NT2/D1 (cell line): ENCODE measurements around the gene PRR36.

Source experiments
- YY1 ChIP-seq: IDR thresholded peaks from 2 replicates; pipeline ENCODE4 v1.6.1; 2011; ENCODE audit not compliant: insufficient read length, insufficient read depth
- ZNF274 ChIP-seq: IDR thresholded peaks from 2 replicates; pipeline ENCODE4 v1.6.1; 2011; ENCODE audit warnings: mild to moderate bottlenecking, low read depth, low read length

- TF ChIP-seq YY1: no peak
- TF ChIP-seq ZNF274: no peak
These were observed 11.6 kb upstream of the PRR36 start for GRCh38 chr19:7885818-7886217.
